GM18505 (cell line): ENCODE measurements around the gene SH3PXD2A.

Experiments
- ATAC-seq: cut with Tn5 transposase; IDR thresholded peaks from one replicate; pipeline ENCODE4 v1.9.1; 2021; ENCODE audit not compliant: unreplicated experiment
- POLR2A ChIP-seq: IDR thresholded peaks from 4 replicates; pipeline ENCODE4 v1.6.1; 2011; ENCODE audit warnings: borderline replicate concordance; ENCODE audit not compliant: insufficient read depth, insufficient read length; ENCODE audit errors: extremely low read depth

The SH3PXD2A gene

DNA sequence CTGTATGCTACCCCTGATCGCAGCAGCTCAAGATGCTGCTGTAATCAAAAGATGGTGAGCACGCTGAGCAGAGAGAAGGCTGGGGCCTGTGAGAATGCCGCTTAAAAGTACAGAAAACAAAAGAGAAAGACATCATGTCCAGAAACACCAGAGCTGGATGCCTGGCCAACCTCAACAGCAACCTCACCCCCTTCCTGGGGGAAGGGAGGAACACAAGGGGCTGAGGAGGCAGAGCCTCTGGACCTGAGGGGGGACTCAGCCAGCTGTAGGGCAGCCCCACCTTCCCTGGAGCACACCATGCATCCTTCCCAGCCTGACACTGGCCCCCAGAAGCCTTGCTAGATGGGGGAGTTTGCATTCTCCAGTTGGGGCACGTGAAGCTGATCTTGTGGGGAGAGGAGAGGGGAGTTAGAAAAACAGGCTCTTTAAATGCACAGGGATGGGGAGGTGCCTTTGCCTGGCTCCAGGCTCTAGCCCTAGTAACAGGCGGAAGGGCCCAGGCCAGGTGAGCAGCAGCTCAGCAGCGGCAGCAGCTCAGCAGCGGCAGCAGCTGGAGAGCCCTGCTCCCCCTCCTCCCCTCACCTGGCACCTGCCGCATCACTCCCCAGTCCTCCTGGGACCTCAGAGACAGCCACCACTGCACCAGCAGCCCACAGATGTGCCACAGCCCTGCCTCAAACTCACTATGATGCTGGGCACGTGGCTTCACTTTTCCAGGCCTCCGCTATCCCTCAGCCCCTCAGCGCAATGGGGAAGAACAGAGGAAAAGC lies 205.5 kb downstream of the SH3PXD2A start:
- ATAC-seq = no peak
- no peak for TF ChIP-seq POLR2A

DNA sequence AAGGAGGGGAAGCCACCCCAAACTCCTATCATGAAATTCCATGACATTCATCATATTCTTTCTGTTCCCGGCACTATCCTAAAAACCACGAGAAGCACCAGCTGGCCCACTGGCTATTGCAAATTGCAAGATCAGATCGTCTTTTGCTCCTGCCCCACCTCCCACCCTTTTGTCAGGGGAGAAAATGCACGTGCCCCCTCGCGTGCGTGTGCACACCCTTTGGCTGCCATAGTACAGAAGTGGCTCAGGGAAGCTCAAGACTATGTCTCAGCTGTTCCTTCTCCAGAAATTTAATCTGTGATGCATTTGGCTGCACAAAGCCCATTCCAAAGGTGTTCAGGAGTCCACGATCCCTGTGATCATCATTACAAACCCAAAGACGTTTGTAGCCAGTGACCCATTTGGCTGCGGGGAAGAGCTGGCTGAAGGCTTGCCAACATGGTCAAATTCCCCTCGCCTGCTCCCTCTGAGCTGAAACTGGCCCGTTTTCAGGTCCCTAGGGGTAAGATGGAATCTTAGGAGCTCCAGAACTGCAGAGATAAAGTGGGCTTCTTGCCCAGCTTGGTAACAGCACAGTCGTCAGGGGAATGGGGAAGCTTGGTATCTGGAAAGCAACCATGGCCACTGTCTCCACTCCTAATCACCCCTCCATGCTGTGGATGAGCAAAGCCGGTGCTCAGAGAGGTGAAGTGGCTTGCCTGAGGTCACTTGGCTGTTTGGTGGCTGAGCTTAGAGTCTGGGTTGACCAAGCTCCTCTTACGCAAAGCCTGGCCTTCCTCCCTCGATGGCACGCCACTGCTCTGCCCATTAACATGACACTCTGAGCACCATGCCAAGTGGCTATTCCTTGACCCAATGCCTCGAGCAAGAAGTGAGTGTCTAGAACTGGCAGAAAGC lies 206.5 kb downstream of the SH3PXD2A start:
- no peak for ATAC-seq
- no peak for TF ChIP-seq POLR2A

DNA sequence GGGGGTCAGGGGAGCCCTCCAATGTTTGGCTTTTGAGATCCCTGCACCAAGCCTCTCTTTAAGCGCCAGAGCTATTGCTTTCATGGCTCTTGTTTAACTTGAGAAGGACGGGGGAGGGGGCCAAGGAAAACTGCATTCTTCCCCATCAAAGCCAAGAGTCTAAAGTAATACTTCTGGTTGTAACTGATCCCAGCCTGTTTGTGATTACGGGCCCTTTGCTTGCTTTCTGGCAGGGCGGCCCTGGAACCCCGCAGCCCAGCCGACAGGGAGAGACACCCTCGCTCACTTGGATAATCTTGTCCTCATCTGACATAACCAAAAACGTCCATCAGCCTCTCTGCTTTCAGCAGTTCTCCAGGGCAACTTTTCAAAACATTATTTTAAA lies 207.1 kb downstream of the SH3PXD2A start:
- no peak for ATAC-seq
- no peak for TF ChIP-seq POLR2A

DNA sequence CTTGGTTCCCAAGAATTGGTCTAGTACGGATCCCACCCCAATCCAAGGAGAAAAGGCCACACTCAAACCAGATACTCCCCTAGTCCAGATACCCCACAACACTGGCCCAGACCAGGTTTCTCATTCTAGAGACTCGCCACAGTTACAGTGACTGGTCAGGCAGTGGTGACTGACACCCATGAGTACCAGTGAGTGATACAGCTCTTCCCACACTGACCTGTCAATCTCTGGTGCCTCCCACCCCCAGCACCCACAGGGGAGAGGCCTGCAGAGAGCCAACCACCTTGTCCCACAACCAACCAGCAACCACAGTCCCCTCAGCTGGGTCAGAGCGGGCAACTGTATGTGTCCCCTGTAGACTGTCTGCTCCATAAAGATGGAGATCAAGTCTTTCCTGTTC lies 209.1 kb downstream of the SH3PXD2A start:
- TF ChIP-seq POLR2A = no peak
- ATAC-seq = no peak

DNA sequence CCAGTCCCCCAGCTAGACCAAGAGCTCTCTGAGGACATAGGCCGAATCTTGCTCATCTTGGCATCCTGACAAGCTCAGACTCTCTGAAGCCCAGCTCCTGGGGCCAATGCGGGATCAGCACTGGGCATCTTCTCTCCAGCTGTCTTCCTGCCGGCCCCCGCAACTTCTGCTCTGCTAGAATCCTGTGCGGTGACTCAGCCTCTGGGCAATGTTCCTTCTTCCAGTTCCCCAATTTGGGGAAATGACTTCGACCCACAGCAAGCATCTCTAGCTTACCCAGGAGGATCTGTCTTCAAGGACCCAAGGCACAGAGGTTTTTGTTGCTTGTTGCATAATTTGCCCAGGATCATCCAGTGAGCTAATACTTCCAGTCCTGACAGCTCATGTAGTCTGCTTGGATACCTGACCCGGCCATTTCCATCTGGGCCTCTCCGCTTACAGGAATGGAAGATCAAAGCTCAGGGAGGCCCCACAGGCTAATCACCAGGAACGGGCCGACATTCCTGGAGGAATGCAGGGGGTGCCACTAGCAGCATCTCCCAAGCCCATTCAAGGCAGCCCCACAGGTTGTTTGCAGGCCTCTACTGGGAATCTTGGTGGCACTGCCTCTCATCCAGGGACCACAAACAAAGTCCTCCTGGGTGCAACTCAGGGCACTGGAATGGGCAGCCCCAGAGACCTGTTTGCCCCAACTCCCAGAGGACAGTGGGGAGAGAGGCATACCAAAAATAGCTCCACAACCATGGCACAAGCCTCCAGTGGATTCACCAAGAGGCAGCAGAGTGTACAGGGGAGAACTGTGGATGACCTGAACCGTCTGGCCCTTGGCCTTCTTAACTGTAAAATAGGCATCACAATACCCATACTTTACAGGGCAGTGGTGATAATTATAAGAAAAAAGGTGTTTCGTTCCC lies 210.0 kb downstream of the SH3PXD2A start:
- TF ChIP-seq POLR2A = no peak
- ATAC-seq = no peak

DNA sequence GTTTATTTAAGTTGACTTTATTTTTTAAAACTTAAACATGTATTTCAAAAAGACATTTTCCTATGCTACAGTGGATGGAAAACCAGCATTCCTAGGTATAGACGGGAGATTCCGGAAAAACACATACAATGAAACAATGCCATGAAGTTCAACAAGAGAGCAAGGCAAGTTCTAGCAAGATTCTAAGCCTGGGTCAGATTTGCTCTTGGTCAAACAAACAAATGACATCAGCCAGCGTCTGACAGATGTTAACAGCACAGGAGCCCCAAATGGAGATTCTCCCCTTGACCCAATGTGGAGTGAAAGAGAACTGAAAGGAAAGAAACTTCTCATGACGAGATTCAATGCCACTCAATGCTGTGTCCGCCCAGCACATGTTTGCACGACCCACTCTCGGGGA lies 212.0 kb downstream of the SH3PXD2A start:
- no peak for ATAC-seq
- TF ChIP-seq POLR2A = no peak

DNA sequence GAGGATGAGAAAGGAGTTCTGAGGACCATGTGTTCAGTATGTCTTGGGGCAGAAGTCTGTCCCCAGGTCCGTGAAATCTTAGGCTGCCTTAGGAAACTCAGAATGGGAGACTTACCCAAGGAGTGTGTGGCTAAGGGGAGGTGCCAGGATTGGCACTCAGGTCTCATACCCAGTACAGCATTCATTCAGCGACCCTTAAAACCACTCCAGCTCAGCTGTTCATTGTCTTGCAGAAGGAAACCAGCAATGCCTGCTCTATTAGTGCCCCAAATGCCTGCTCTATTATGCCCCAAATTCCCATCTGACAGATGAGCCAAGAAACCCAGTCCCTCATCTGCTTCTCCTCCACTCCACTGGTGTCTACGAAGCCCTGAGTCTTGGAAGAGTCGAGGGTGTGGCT lies 214.1 kb downstream of the SH3PXD2A start:
- TF ChIP-seq POLR2A = no peak
- no peak for ATAC-seq

DNA sequence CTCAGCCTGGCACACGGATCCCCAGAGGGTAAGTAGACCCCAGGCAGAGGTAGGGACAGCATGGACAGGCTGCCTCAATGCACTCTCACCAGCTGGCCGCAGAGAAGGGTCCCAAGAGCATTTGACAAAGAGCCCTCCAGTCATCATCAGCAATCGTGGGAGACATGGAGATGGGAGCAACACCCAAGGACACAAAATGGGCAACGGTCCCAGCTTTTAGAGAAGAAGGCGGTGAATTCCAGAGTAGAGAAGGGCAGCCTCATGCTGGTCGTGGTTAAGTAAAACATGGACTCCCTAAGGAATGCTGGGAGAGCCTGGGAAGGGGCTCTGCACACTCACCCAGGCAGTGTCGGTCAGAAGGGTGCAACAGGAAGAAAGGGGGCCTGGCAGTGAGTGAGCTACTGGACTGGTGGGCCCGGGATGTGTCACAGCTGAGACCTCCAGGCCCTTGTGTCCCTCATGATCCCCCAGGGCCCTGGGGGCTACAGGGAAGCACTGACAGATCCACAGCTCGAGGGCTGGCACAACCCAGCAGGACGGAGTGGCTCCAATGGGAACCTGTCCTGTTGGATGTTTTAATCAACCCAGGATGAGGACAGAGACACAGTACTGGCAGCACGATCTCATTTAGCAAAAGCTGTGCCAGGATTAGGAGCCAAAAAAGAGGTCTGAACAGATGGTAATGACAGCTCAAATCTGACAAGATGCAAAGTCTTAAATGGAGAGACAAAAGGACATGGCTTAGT lies 214.8 kb downstream of the SH3PXD2A start:
- ATAC-seq = no peak
- no peak for TF ChIP-seq POLR2A

DNA sequence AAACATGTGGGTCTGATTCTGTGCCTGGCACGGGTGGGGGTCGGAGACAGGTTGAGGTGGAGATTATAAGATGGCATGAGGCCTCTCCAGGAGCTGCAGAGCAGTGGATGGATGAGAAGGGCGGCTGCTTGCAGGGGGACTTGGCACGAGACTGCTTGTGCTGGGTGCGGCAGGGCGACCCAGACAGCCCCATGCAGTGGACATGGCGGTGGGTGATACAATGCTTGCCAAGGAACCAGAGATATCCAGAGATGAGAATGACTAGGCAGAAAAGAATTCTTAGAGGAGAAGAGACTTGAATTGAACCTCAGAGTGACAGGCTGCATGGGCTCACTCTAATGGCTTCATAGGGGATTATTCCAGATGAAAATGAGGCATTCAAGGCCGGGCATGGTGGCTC lies 216.4 kb downstream of the SH3PXD2A start:
- ATAC-seq = no peak
- TF ChIP-seq POLR2A = no peak

DNA sequence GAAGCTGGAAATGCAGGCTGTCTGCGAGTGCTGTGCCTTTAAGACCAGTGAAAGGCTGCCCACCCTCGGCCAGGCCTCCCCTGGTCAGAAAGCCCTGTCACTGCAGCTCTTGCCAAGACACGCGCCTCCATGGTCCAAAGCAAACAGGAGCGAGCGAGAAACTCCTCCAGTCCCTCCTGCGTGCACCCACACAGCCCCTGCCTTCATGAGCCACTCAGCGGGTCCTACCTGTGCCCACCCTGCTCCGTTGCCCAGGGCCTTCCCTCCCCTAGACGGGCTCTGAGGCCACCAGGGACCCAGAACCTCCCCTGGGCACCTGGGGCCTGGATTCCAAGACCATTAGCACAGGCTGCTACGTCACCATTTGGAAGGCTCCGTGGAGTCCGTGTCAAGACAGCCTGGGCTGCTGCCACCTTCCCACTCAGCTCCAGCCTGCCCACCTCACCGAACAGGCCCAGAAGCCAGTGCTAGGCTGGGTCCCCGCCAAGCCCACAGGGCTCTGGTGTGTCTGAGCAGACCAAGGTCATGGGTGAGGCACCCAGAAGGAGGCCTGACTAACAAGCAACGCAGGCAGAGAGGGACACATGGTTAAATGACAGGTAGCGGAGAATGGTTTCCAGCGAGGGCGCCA lies 217.3 kb downstream of the SH3PXD2A start:
- no peak for TF ChIP-seq POLR2A
- ATAC-seq = no peak

DNA sequence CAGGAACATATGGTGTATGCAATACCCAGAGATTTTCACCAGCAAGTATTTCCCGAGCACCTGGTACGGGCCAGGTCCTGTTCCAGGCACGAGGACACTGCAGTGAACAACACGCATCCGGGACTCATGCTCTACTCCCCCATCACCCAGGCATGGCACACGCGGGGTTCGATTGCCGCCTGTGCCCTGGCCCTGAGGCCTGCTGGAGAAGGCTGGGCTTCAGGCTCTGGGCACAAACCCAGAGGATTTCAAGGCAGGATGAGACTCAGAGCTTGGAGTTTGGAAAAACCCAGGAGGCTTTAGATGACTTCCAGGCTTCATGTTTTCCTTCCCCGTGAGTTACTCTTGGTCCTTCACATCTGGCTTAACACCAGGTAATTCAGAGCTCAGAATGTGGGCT lies 218.4 kb downstream of the SH3PXD2A start:
- ATAC-seq = no peak
- no peak for TF ChIP-seq POLR2A

DNA sequence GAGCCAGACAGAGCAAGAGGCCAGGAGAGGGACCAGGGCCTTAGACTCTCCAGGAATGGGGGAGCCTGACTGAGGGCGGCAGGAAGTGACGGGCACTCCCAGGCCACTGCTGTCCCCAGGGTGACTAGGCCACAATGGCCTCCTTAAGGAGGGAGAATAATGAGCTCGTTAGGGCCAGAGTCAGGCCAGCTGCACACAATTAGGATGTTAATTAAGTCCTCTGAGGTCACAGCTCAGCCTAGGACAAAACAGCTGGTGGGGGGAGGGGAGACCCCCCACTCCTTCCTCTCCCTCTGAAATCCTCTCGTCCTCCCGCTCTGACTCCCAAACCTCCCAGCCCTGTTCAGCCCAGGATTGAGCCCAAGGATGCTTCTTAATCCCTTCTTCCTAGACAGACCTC lies 218.9 kb downstream of the SH3PXD2A start:
- TF ChIP-seq POLR2A = no peak
- no peak for ATAC-seq
